GM13976 (cell line): ENCODE measurements around the gene FOXP2.
"Not testable (repeated sequence)": the region's sequence is repeated elsewhere in the genome, so short reads cannot be mapped to it uniquely, and the experiment has no call there.

Experiments
- DNase-seq: peaks from one replicate; pipeline ENCODE4 v3.0.0; 2012; ENCODE audit warnings: low spot score
- in situ Hi-C: fragments of 300-500 bp; cut with MboI; formaldehyde crosslinking; loops from one replicate; pipeline ENCODE4 v1.12.0; 2022; ENCODE audit warnings: low sequenced_read_pairs, mixed read lengths, inconsistent platforms; ENCODE audit not compliant: unreplicated experiment
- TF ChIP-seq, protein P1 (sequence below): IDR thresholded peaks from 2 replicates; pipeline ENCODE4 v1.5.1; 2012; ENCODE audit warnings: borderline replicate concordance, mild to moderate bottlenecking; ENCODE audit not compliant: insufficient read depth; ENCODE audit errors: extremely low read depth, missing control alignments, control extremely low read depth

Gene FOXP2

GRCh38 chr7:114488696-114489095, 74.1 kb downstream of the FOXP2 start:
- in situ Hi-C loops, result no loop called here
- TF ChIP-seq, protein P1, sequence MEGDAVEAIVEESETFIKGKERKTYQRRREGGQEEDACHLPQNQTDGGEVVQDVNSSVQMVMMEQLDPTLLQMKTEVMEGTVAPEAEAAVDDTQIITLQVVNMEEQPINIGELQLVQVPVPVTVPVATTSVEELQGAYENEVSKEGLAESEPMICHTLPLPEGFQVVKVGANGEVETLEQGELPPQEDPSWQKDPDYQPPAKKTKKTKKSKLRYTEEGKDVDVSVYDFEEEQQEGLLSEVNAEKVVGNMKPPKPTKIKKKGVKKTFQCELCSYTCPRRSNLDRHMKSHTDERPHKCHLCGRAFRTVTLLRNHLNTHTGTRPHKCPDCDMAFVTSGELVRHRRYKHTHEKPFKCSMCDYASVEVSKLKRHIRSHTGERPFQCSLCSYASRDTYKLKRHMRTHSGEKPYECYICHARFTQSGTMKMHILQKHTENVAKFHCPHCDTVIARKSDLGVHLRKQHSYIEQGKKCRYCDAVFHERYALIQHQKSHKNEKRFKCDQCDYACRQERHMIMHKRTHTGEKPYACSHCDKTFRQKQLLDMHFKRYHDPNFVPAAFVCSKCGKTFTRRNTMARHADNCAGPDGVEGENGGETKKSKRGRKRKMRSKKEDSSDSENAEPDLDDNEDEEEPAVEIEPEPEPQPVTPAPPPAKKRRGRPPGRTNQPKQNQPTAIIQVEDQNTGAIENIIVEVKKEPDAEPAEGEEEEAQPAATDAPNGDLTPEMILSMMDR, result no peak
- no peak for DNase-seq

DNA sequence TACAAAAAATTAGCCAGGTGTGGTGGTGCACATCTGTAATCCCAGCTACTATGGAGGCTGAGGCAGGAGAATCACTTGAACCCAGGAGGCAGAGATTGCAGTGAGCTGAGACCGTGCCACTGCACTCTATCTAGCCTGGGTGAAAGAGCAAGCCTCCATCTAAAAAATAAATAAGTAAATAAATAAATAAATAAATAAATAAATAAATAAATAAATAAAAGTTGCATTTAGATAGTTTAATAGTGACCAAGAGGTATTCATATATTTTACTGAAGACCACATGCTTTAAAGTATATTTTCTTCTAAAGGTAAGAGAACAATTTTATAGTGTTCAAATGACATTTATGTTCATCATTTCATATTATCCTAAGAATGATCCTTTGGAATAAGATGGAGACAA, 82.9 kb downstream of the FOXP2 start:
- DNase-seq, in situ Hi-C loops: not testable (repeated sequence)

DNA sequence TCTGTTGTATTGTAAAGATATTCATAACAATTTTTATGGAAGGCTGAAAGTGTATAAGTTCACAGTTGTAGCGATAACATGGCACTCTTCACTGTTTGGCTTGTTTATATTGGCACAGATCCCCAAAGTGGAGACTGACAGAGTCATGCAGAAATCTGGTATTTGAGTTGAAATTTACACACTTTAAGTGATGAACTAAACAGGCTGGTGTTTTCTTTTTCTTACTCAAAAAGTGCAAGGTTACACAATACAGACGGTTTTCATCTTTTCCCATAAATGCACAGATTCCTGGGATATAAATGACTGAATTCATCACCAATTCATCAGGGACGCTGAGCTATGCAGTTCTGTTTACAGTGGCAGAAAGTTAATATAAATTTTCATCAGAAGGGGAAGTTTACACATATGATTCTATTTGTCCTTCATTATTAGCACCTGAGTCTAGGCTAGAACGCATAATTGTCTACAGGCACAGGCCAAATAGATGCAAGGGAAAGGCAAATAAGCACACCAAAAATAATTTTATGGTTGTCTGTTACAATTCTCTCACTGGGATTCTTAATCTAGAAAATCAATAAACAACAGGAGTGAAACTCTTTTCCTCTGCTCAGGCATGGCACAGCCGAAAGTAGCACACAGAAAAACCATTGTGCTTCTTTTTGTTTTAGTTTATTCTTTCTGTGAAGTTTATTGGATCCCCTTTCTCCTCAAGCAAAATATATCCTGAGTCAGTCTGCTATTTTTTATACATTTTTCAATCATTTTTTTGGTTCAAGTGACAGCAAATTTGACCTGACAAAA, 88.0 kb downstream of the FOXP2 start:
- in situ Hi-C loops, result no loop called here

DNA sequence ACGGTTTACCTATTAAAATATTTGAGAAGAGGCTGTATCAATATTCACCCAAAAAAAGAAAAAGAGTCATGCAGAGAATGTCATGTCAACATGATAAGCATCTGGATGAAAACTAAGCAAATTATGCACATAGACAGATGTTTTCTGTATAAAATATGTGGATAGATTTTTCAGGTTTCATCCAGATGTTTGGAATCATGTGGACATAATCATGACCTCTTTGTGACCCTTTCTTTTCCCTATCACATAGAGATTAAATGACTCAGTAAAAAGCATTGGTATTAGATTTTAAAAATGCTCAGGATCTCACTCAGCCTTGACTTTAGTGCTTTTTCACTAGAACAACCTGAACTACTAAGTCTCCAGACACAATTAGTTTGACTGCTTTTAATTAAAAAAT, 90.0 kb downstream of the FOXP2 start:
- TF ChIP-seq, protein P1, result no peak
- no peak for DNase-seq
- in situ Hi-C loops, result no loop called here

More for the DNA sequence above, 88.0 kb downstream of the FOXP2 start:
- DNase-seq, result no peak
- TF ChIP-seq, protein P1, result no peak

DNA sequence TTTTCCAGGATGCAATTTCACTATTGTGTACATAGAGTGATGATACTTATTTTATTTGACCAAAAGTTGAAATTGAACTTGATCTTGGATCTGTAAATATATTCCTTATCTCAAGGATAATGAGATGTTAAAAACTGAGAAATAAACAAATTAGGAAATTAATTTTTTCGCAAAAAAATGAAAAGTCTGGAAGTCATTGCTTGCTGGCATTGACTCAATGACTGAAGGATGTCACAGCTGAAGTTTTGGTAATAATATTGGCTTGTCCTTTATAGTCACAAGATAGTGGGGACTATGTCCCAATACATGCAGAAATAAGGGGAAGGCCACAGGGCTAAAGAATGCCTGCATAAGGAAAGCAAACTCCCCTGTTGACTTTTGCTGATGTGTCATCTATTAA, 92.8 kb downstream of the FOXP2 start:
- in situ Hi-C loops, result no loop called here
- no peak for DNase-seq
- TF ChIP-seq, protein P1, result no peak

- in situ Hi-C loops, result no loop called here
- TF ChIP-seq, protein P1, result no peak
- DNase-seq, result no peak
Observed at GRCh38 chr7:114508086-114508485, 93.5 kb downstream of the FOXP2 start.

GRCh38 chr7:114510824-114511223, 96.2 kb downstream of the FOXP2 start:
- in situ Hi-C loops, DNase-seq: not testable (repeated sequence)

DNA sequence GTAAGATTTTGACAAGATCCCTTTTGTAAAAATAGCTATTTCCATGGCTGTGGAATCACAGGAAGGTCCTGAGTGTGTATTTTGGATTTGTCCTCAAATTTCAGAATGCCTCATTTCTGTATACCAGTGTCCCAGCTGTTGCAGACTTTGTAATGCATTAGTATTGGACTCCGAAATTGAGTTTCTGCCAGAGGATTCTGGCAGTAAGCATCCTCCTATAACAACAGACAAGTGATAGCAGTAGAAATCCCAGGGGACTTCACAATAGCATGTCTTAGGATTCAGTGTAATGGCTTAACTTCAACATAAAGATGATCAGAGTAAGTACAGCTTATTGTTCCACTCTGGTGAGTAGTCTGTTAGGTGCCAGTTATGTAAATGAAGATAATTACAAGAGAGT, 104.6 kb downstream of the FOXP2 start:
- DNase-seq, result no peak
- in situ Hi-C loops, result no loop called here

More for the DNA sequence above, 104.6 kb downstream of the FOXP2 start:
- TF ChIP-seq, protein P1, result no peak
